Activated CD4-positive, CD25-positive, alpha-beta regulatory T cell treated with anti-CD3 and anti-CD28 coated beads, Interleukin-2, amount 50 U/mL, for 24 hours (primary cell): ENCODE data around the gene MAD2L1.
A peak's percentile ranks its signal among the peaks of the same experiment; 100 is the strongest.
"Not testable (repeated sequence)": the region's sequence is repeated elsewhere in the genome, so short reads cannot be mapped to it uniquely, and the experiment has no call there.

Source experiments
- ATAC-seq, 2 donors: fragments of 150-1000 bp; cut with Tn5 transposase; one replicate each; pipeline ENCODE4 v1.10.0; 2021; ENCODE audit warnings: mild to moderate bottlenecking in 1 of 2, moderate library complexity in 1 of 2

Gene MAD2L1

GRCh38 chr4:120066517-120067340, at the start of gene MAD2L1:
Gene MAD2L1 (minus strand): TSS chr4:120066848. CDS start chr4:120066734, 114 bp downstream.
- ATAC-seq = peak; percentile 99

GRCh38 chr4:120111745-120112144, 45.1 kb upstream of the MAD2L1 start:
- no peak for ATAC-seq

GRCh38 chr4:120109406-120109805, 42.8 kb upstream of the MAD2L1 start:
- no peak for ATAC-seq

- no peak for ATAC-seq
These were observed 38.8 kb upstream of the MAD2L1 start for GRCh38 chr4:120105472-120105871.

- no peak for ATAC-seq
These were observed 30.1 kb upstream of the MAD2L1 start for GRCh38 chr4:120096508-120097297.

GRCh38 chr4:120088507-120088906, 21.9 kb upstream of the MAD2L1 start:
- ATAC-seq = no peak

GRCh38 chr4:120088066-120088465, 21.4 kb upstream of the MAD2L1 start:
- ATAC-seq = not testable (repeated sequence)

- ATAC-seq = no peak
These were observed 19.1 kb upstream of the MAD2L1 start for GRCh38 chr4:120085705-120086104.

GRCh38 chr4:120084327-120084726, 17.7 kb upstream of the MAD2L1 start:
- ATAC-seq = no peak

GRCh38 chr4:120083152-120083551, 16.5 kb upstream of the MAD2L1 start:
- ATAC-seq = no peak

- ATAC-seq = no peak
These were observed 15.6 kb upstream of the MAD2L1 start for GRCh38 chr4:120082251-120082650.

- no peak for ATAC-seq
These were observed 15.1 kb upstream of the MAD2L1 start for GRCh38 chr4:120081726-120082125.

GRCh38 chr4:120080533-120080932, 13.9 kb upstream of the MAD2L1 start:
- no peak for ATAC-seq

GRCh38 chr4:120079839-120080520, 13.3 kb upstream of the MAD2L1 start:
- no peak for ATAC-seq

GRCh38 chr4:120078216-120078615, 11.6 kb upstream of the MAD2L1 start:
- no peak for ATAC-seq

GRCh38 chr4:120071192-120071795, 4.6 kb upstream of the MAD2L1 start:
- no peak for ATAC-seq

GRCh38 chr4:120070196-120070595, 3.5 kb upstream of the MAD2L1 start:
- ATAC-seq = no peak

GRCh38 chr4:120065974-120066516, 603 bp downstream of the MAD2L1 start:
- no peak for ATAC-seq

GRCh38 chr4:120064887-120065286, 1.8 kb downstream of the MAD2L1 start:
- ATAC-seq = no peak

- ATAC-seq = not testable (repeated sequence)
These were observed 2.9 kb downstream of the MAD2L1 start for GRCh38 chr4:120063711-120064110.

- no peak for ATAC-seq
These were observed 3.9 kb downstream of the MAD2L1 start for GRCh38 chr4:120062663-120063195.

GRCh38 chr4:120059036-120059435, 7.6 kb downstream of the MAD2L1 start:
- ATAC-seq = no peak
